ENCODE results near the gene TMX3.

TMX3 gene

DNA sequence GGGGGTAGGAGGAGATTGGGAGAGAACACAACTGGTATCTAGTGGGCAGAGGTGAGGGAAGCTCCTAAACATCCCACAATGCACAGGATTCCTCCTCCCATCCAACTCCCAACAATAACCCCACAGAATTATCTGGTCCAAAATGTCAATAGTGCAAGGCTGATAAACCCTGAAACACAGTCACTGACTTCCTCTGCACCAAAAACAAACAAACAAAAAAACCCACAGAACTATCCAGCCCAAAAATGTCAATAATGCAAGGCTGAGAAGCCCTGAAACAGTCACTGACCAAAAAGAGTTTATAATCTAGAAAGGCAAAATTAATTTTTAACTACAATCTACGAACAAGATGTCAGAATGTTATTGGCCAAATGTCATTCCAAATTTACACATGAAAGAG lies 9.8 kb downstream of the TMX3 start:
- no peak for DNase-seq

DNA sequence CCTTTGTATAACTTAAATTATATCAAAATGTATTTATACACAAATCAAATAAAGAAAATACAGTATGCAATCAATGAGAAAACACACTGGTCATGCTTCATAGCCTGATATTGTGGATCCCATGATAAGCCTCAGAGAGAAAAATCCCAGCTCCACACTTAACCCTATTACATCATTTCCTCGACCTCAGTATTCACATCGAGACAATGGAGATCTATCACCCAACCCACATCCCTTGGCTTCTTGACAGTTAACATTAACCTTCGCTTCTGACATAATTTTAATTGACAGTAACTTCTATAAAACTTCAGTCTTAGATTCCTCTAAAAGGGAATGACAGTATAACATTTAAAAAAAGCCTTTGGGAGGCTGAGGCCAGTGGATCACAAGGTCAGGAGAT lies 11.6 kb downstream of the TMX3 start:
- no peak for DNase-seq

DNA sequence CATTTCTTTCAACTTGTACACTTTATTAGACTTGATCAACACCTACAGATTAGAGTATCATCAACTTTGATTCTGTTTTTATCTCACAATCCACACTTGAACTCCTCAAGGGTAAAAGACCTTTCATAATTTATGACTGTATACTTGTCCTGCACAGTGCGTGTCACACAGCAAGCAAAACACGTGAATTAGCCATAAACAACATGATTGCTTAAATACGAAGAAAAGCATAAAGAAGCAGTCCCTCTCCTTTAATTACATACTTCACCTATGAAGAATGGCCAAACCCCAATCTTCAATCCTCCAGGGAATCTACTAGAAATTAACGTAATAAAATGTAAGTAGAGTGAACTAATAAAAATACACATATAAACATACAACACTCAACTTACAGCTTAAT lies 13.6 kb downstream of the TMX3 start:
- DNase-seq = no peak

DNA sequence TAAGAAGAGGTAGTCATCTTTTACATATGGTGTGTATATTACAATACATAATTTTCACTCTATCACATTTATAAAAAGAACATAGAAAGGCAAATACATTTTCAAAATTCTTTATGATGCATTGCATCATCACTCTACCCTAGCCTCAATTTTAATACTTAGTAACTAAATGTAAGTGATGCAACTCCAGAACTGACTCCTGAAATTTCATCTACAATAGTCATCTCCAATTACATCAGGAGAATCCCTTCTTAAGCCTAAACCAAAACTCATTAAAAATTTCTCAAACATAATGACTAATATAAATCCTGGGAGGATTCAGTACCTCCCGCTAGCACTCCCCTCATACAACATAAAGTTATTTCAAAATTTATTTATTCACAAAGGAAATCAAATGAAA lies 15.9 kb downstream of the TMX3 start:
- no peak for DNase-seq

DNA sequence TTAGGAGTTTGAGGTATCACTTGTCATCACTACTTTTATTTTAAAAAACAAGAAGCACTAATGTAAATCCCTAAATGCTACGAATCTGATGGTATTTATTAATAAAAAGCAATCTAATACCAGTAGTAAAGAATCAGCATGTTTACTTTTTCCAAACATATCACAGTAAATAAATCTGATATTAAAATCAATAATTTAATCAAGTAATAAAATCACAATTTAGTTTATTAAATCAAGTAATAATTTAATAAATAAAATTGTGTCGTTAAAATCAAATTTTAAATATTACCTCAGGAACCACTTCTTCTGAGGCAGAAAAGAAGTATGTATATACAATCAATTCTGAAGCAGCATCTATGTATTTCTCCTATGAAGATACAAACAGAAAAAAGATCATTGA lies 18.0 kb downstream of the TMX3 start:
- DNase-seq = no peak

DNA sequence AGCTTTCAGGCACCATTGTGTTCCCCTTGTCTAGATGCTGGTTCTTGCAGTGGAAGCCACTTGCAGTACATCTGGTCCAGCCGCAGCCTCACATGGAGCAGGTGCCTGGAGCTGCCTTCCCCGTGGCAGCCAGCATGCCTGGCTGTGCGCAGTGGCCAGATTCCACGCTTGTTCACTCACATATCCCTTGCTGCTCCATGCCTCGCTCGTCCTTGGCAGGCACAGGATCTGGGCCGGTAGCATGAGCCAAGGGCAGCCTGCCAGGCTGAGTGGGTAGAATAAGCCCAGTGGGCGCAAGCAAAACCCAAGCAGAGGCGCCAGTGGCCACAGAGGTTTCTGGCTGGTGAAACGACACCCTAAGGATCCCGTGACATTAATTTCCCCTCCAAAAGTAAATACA lies 20.6 kb downstream of the TMX3 start:
- DNase-seq = no peak

DNA sequence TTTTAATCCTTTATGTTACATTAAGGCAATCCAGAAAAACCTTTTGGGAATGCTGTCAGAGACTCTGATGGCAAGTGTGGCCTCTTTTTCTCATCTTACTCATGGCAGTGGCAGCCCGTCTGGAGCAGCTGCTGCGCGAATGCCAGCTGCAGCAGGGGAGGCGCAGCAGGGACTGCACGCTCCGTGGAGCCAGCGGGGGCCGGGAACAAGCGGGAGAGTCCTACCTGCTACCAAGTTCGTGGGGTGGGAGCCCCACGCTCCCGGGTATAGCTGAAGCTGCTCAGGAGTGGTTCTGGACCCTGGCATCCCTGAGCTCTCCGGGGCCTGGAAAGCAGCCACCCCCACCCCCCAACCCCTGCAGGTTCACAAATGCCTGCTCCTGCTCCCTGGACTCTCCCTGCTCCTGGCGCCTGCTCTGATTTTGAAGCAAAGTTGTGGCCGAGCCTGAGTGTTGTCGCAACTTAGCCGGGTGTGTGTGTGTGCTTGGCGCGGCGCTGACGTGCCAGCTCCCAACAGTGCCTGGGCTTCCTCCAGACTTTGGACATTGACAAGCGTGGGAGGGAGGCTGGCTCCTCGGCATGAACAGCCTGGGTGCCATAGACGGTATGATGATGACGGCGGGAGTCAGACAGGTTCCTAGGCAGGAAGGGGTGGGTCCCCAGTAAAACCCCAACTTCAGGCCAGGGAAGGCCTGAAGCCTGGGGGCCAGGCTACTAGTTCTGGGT lies 21.7 kb downstream of the TMX3 start:
- no peak for DNase-seq

DNA sequence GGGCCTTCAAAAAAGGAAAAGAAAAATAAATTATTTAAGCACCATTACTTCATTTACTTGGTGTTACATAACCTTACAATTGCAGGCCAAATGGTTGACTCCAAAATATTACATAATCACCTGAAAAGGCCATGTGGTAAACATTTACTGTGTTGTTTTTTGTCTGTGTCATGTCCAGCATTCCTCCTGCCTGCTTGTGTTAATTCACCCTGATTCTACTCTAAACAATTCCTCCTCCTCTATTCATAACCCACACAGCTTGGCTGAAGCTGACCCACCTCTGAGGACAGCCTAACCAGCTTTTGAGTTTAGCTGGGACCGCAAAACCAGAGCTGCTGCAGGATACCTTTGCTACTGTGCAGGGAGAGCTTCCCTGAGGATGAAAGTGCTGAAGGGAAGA lies 35.4 kb downstream of the TMX3 start:
- no peak for DNase-seq

DNA sequence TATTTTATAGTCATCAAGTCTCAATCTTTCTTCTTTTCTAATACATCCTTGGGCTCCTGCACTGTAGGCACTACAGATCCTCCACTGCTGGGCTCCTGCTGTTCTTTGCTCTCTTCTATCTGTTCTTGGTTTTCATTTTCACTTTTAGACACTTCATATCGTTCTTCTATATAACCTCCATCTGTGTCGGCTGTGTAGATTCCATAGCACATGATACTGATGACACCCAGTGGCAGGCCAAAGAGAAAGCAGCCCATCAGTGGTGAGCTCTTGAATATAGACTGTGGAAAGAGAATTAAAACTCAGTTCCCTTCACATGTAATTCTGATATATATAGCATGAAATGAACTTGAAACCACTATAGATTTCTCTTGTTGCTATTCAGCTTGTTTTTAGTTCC lies 38.0 kb downstream of the TMX3 start:
- DNase-seq = no peak

DNA sequence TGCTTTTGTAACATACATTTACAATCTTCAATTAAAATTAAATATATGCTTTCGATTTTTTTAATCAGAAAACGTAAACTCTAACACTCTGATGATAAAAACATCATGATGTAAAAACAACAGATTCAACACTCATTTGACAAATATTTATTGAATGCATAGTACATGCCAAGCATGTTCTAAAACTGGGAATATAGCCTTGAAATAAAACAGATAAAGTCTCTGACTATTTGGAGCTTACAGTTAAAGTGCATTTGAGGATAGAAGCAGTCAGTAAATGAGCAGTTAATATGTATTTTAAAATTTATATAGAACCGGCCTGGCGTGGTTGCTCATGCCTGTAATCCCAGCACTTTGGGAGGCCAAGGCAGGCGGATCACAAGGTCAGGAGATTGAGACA lies 47.8 kb downstream of the TMX3 start:
- no peak for DNase-seq

DNA sequence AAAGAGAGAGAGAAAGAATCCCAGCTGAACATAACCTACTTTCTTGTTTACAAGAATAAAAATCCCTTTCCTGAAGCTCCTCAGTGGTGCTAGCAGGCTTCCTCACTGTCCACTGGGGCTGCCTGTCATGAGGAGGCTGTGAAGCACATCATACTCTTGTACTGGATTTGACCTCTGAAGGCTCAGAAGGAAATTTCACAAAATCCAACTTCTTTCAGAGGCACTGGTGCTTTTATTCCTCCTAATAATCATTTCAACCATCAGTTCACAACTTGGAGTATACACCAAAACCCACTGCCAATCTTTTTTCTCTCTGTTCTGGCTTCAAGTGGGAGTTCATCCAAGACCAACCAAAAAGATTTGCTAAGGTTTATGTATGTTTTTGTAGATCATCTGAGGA lies 48.5 kb downstream of the TMX3 start:
- no peak for DNase-seq

DNA sequence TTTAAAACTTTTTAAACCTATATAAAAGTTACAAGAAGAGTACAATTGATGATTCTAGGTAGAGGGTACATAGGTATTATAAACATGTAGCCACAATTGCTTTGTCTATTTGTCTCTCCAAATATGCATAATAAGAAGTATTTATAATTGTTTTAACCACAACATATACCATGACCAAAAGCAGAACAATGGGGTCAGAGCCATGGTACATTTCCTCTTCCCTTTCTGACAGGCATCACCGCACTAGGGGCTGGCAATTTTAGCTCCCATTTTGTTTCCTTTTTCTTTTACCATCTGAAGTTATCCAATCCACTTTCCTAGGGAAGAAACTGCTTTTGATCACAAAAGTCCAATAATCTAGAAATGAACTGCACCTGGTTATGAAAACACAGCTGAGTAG lies 49.3 kb downstream of the TMX3 start:
- DNase-seq = no peak

DNA sequence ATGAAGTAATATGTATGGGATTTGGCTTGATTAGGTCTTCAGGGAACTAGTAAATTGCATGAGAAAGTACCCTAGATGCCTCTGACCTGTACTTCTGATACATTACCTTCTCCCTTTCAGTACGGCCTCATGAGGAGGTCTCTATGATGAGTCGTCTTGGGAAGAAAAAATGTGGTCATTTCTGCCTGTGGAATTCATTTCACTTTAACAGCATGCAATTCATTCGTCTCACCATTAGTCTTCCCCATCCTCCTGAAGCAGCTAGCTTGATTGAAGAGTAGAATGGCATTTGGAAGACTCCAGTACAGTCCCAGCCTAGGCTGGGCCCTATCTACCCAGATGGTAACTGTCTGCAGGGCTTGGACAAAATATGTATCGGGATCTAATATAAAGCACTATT lies 52.2 kb downstream of the TMX3 start:
- no peak for DNase-seq

DNA sequence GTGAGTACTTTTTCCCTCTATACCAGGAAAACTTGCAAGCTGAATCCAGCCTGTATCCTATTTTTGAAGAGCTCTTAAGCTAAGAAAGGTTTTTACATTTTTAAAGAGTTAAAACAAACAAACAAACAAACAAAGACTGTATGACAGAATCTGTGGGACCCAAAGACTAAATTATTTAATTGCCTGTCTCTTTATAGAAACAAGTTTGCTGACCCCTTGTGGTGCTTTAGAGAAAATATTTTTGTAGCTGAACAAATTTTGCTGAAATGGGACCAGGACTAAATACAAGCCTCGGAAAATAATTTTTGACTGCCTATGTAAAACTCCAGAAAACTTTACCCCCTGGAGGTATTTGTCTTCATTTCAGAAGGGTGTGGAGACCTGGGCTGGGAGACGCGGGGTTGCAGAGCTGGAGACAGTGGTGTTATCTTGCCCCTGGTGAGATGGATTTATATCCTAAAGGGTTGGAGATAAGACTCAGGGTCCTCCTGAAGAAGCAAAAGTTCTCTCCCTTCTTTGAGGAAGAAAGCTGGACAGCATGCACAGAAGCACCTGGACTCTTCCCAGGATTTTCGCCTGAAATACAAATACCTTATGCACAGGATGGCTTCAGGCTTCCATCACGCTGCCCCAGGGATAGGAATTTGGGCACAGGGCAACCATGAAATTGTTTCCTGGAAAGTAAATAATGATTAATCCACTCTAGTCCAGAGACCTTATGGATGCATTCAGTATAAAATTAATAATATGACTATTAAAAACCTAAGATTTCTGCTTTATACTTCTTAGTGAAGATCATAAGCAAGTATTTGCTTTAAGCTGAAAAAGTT lies 54.3 kb downstream of the TMX3 start:
- DNase-seq = no peak

DNA sequence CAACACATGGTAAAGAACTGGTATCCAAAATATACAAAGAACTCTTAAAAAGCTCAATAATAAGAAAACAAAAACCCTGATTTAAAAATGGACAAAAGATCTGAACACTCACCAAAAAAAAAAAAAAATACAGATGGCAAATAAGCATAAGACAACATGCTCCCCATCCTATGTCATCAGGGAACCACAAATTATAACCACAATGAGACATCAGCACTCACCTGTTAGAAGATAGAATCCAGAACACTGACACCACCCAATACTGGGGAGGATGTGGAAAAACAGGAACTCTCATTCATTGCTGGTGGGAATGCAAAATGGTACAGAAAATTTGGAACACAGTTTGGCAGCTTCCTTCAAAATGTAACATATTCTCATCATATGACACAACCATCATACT lies 66.7 kb downstream of the TMX3 start:
- no peak for DNase-seq

DNA sequence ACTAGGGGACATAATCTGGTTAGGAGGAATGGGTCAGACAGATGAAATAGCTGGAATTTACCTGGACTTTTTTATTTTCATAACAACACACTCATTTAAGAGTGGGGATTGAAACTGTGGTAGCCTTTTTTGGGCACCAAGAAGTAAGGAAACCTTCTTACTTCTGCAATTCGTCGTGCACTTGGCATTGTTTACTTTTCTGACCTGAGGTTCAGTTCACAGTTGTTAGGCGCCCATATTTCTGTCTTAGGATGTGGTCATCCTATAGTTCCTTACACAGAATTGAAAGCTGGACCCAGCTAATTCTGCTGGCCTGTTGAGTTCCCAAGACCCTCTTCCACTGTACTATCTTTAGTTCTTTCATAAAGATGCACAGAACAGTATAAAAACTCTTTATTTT lies 72.9 kb downstream of the TMX3 start:
- no peak for DNase-seq

DNA sequence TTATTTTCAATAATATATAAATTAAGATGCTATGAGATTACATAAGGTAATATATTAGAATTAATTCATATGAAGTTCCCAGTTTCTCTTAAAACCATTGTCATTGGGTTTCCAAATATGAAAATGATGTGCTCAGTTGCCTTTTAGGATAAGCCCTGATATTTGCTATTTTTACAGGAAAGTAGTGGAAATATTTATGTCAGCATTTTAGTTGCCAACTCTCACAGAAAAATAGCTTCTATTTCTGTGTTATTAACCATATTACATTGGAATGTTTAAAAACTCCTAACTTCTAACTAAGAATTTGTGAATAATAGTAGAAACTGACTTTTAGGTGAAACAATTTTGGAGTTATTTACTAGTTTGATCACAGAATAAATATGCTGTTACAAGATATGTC lies 74.0 kb downstream of the TMX3 start:
- no peak for DNase-seq

DNA sequence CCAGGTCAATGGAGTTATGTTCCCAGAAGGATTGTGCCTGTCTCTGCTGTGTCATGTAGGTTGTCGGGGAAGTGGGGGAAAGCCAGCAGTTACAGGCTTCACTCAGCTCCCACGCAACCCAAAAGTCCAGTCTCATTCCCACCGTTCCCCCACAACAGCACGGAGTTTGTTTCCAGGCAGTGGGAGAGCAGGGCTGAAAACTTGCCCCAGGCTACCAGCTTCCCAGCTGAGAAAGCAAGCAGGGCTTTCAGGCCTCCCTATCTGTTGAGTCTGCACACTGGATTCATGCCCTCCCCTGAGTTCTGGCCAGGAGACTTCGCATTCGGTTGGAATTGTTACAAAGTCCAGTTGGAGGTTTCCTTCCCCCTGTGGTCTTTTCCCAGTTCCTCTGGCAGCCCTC lies 76.3 kb downstream of the TMX3 start:
- no peak for DNase-seq

DNA sequence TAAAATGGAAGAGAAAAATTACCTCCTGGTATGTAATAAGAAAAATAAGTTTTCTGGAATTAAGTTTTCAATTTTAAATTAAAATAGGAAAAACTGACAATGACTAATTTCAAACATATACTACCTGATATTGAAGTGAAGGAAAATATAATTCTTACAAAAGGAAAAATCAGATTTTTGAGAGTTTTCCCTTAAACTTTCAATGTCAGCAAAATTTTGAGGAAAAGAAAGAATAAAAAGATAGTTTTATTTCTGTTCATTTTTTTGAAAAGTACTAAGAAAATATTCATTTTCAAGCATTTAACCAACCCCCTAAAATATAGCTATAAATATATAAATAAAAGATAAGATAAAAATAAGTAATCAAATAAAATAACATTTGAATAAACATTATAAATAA lies 87.1 kb downstream of the TMX3 start:
- no peak for DNase-seq

Data from NCI-H187 (cell line).